ENCODE measurements around the gene RHO.

RHO gene

DNA sequence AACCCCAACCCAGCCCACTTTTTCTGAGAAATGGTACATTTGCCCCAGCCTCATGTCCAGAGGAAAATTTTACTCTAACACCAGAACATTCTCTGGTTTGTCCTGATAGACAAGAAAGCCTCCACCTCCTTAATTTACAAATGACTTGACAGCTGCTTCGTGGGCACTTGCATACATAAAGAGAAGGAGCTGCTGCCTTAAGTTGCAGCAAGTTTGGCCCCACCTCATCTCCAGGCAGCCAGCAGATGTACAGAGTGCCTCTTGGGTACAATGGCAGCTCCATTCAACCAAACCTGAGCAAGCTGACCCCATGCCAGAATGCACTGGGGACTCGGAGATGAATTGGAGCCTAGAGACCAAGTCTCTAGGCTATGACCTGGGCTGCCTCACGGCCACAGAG, 8.4 kb downstream of the RHO start:
- TF ChIP-seq CTCF (conservative IDR thresholded peaks at IDR 0.05; ENCODE audit: low read depth, low read length), result no peak
- Histone ChIP-seq H2AFZ (ENCODE audit: low read depth) (no peak overlapping the region), H3K27me3 (ENCODE audit: insufficient read depth, low read depth) (no peaks in the 10 kb centered on the region), H3K4me3 (IDR thresholded peaks at IDR 0.05; ENCODE audit: insufficient read depth, low read depth, low read length) (no peak overlapping the region), H3K4me2 (no peak overlapping the region), H4K20me1 (ENCODE audit: insufficient read depth) (no peaks in the 10 kb centered on the region), H3K27ac (no peak overlapping the region), H3K4me1 (ENCODE audit: low read depth, poor library complexity, severe bottlenecking) (no peaks in the 10 kb centered on the region), H3K79me2 (ENCODE audit: insufficient read depth, low read depth) (no peaks in the 10 kb centered on the region), H3K36me3 (ENCODE audit: insufficient read depth) (no peaks in the 10 kb centered on the region), H3K9ac (no peak overlapping the region)

- no peaks in the 10 kb centered on the region for H3K27me3 ChIP-seq (ENCODE audit: insufficient read depth, low read depth)
- no peaks in the 10 kb centered on the region for H3K4me1 ChIP-seq (ENCODE audit: low read depth, poor library complexity, severe bottlenecking)
- no peak overlapping the region for H3K4me2 ChIP-seq
- H2AFZ ChIP-seq (ENCODE audit: low read depth), result no peak overlapping the region
- TF ChIP-seq CTCF (conservative IDR thresholded peaks at IDR 0.05; ENCODE audit: low read depth, low read length), result no peak
- no peak overlapping the region for H3K9ac ChIP-seq
- no peak overlapping the region for H3K4me3 ChIP-seq (IDR thresholded peaks at IDR 0.05; ENCODE audit: insufficient read depth, low read depth, low read length)
- no peaks in the 10 kb centered on the region for H3K79me2 ChIP-seq (ENCODE audit: insufficient read depth, low read depth)
- no peaks in the 10 kb centered on the region for H4K20me1 ChIP-seq (ENCODE audit: insufficient read depth)
- no peaks in the 10 kb centered on the region for H3K36me3 ChIP-seq (ENCODE audit: insufficient read depth)
- H3K27ac ChIP-seq, result no peak overlapping the region
These were observed 10.8 kb downstream of the RHO start for GRCh38 chr3:129539206-129539605.

DNA sequence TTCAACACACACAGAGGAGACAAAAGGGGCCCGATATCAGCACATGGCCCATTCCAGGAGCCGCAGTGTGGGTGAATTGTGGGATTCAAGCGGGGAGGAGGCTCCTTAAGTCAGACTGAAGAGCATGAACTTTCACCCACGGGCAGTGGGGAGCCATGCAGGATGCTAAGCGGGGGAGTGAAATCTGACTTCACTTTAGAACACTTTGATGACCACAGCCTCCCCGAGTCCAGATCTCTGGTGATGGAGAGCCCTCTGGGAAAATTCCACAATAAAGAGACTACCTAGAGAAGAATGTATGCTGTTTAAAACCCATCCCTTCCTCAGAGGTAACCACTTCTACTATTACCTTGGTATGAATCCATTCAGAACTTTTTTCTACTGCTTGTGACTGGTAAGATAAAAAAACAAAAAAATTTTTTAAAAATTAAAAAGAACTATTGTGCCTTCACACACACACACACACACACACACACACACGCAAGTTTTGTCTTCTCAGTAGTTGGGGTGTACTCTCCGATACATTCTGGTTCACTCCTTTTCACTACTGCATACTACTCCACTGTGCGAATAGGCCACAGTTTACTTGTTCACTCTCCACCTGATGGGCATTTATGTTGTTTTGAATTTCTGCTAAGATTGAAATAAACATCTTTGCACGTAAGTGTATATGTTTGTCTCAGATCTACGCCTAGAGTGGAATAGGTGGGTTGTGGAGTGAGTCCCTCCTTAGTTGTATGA, 12.5 kb downstream of the RHO start:
- Histone ChIP-seq H3K9ac (no peak overlapping the region), H3K27ac (no peak overlapping the region), H4K20me1 (ENCODE audit: insufficient read depth) (no peaks in the 10 kb centered on the region), H3K36me3 (ENCODE audit: insufficient read depth) (no peaks in the 10 kb centered on the region), H3K4me1 (ENCODE audit: low read depth, poor library complexity, severe bottlenecking) (no peaks in the 10 kb centered on the region), H3K79me2 (ENCODE audit: insufficient read depth, low read depth) (no peaks in the 10 kb centered on the region), H3K4me3 (IDR thresholded peaks at IDR 0.05; ENCODE audit: insufficient read depth, low read depth, low read length) (no peak overlapping the region), H3K27me3 (ENCODE audit: insufficient read depth, low read depth) (no peaks in the 10 kb centered on the region), H2AFZ (ENCODE audit: low read depth) (no peak overlapping the region), H3K4me2 (no peak overlapping the region)
- no peak for TF ChIP-seq CTCF (conservative IDR thresholded peaks at IDR 0.05; ENCODE audit: low read depth, low read length)

DNA sequence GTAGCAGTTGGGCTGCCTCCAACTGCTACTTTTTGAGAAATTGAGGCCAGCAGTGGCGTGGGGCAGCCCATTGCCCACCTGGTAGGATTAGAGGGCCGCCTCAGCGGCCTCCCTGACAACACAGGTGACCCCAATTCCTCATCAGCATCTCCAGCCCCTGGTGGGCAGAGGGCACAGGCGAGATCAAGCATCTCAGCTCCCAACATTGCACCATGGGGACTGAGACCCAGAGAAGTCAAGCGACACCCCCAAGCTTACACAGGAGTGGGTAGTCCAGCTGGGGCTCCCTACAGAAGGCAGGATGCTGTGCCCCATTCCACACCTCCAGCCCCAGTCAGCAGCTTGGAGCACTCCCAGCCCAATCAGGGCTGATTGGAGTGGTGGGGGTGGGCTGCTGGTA, 14.3 kb downstream of the RHO start:
- H4K20me1 ChIP-seq (ENCODE audit: insufficient read depth), result no peaks in the 10 kb centered on the region
- TF ChIP-seq CTCF (conservative IDR thresholded peaks at IDR 0.05; ENCODE audit: low read depth, low read length), result no peak

More for the DNA sequence above, 14.3 kb downstream of the RHO start:
- no peaks in the 10 kb centered on the region for H3K36me3 ChIP-seq (ENCODE audit: insufficient read depth)
- H3K79me2 ChIP-seq (ENCODE audit: insufficient read depth, low read depth), result no peaks in the 10 kb centered on the region
- no peak overlapping the region for H3K27ac ChIP-seq
- H2AFZ ChIP-seq (ENCODE audit: low read depth), result no peak overlapping the region
- H3K4me2 ChIP-seq, result no peak overlapping the region
- H3K27me3 ChIP-seq (ENCODE audit: insufficient read depth, low read depth), result no peaks in the 10 kb centered on the region
- no peak overlapping the region for H3K9ac ChIP-seq
- H3K4me1 ChIP-seq (ENCODE audit: low read depth, poor library complexity, severe bottlenecking), result no peaks in the 10 kb centered on the region
- no peak overlapping the region for H3K4me3 ChIP-seq (IDR thresholded peaks at IDR 0.05; ENCODE audit: insufficient read depth, low read depth, low read length)

Data from KMS-11 (cell line).